Neural progenitor cell (in vitro differentiated cells): ENCODE data around the gene NOL6. TPM values are rescaled to one million over a fixed set of nuclear protein-coding genes. Genes with fewer than 3 reads are reported as not detected.

Experiments
- DNase-seq: peaks from one replicate; pipeline ENCODE4 v3.0.0-alpha.2; 2016; ENCODE audit warnings: low spot score
- H2AFZ ChIP-seq: fragments of 200-600 bp; sonication (generic); replicated peaks from 2 replicates; pipeline ENCODE4 v1.6.1; 2016; ENCODE audit warnings: antibody characterized with exemption
- H3F3A ChIP-seq: fragments of 200-600 bp; sonication (generic); 2 replicates; pipeline ENCODE4 v1.6.1; 2016; ENCODE audit warnings: antibody characterized with exemption, low read depth
- H3K27ac ChIP-seq: fragments of 200-600 bp; sonication (generic); 2 replicates; pipeline ENCODE4 v1.5.1; 2016; ENCODE audit warnings: mild to moderate bottlenecking
- H3K27me3 ChIP-seq: fragments of 200-600 bp; sonication (generic); 2 replicates; pipeline ENCODE4 v1.6.1; 2016; ENCODE audit warnings: mild to moderate bottlenecking, moderate library complexity
- H3K36me3 ChIP-seq: fragments of 200-600 bp; sonication (generic); 2 replicates; pipeline ENCODE4 v1.5.1; 2016
- H3K4me1 ChIP-seq: fragments of 200-600 bp; sonication (generic); 2 replicates; pipeline ENCODE4 v1.6.1; 2016; ENCODE audit warnings: mixed run types
- H3K4me2 ChIP-seq: fragments of 200-600 bp; sonication (generic); 2 replicates; pipeline ENCODE4 v1.6.1; 2016
- H3K4me3 ChIP-seq: fragments of 200-600 bp; sonication (generic); 2 replicates; pipeline ENCODE4 v1.5.1; 2016
- H3K79me2 ChIP-seq: fragments of 200-600 bp; sonication (generic); 2 replicates; pipeline ENCODE4 v1.6.1; 2016; ENCODE audit warnings: low read depth
- H3K9ac ChIP-seq: fragments of 200-600 bp; sonication (generic); 2 replicates; pipeline ENCODE4 v1.6.1; 2016
- H3K9me3 ChIP-seq: fragments of 200-600 bp; sonication (generic); 2 replicates; pipeline ENCODE4 v1.5.1; 2016; ENCODE audit warnings: low read depth
- H4K20me1 ChIP-seq: fragments of 200-600 bp; sonication (generic); 2 replicates; pipeline ENCODE4 v1.6.1; 2016; ENCODE audit warnings: low read depth
- H3K27ac Mint-ChIP-seq: 3 replicates; pipeline ENCODE4 v1.8.0; 2021; ENCODE audit warnings: mixed read lengths
- H3K27me3 Mint-ChIP-seq: 2 replicates; pipeline ENCODE4 v1.8.0; 2022; ENCODE audit warnings: low read depth, mild to moderate bottlenecking, inconsistent platforms, moderate library complexity, mixed read lengths; ENCODE audit not compliant: insufficient read depth
- H3K36me3 Mint-ChIP-seq: 3 replicates; pipeline ENCODE4 v1.8.0; 2021; ENCODE audit warnings: mixed read lengths
- H3K4me1 Mint-ChIP-seq: 3 replicates; pipeline ENCODE4 v1.8.0; 2021; ENCODE audit warnings: mixed read lengths
- H3K4me3 Mint-ChIP-seq: 3 replicates; pipeline ENCODE4 v1.8.0; 2021; ENCODE audit warnings: mild to moderate bottlenecking, moderate library complexity, mixed read lengths
- H3K9me3 Mint-ChIP-seq: 3 replicates; pipeline ENCODE4 v1.8.0; 2020; ENCODE audit warnings: mixed read lengths
- CTCF ChIP-seq: fragments of 200-600 bp; sonication (generic); IDR thresholded peaks from 2 replicates; pipeline ENCODE4 v1.5.1; 2017; ENCODE audit warnings: antibody characterized with exemption, mild to moderate bottlenecking
- EZH2 ChIP-seq: fragments of 200-600 bp; sonication (generic); IDR thresholded peaks from 2 replicates; pipeline ENCODE4 v1.6.1; 2017; ENCODE audit warnings: antibody characterized with exemption, mild to moderate bottlenecking, moderate library complexity
- EZH2phosphoT487 ChIP-seq: fragments of 200-600 bp; sonication (generic); IDR thresholded peaks from 2 replicates; pipeline ENCODE4 v1.6.1; 2017; ENCODE audit warnings: antibody characterized with exemption
- total RNA-seq: library from RNA; depleted of rRNA; stranded (reverse); fragments of >200 nt; gene quantifications from 2 replicates; pipeline ENCODE4 v1.2.3, GENCODE V29; 2015; ENCODE audit warnings: low replicate concordance

The NOL6 gene
- total RNA-seq, 1 donor from 2014 or later, result 9.2 TPM

- H3K27ac Mint-ChIP-seq, result no peak overlapping the region
- no peak overlapping the region for H3K4me3 Mint-ChIP-seq
- DNase-seq, result no peak
- H3K4me2 ChIP-seq, result no peak overlapping the region
- TF ChIP-seq EZH2phosphoT487 (no peak), CTCF (no peak), EZH2 (no peak)
- H3K9me3 ChIP-seq, result no peaks in the 10 kb centered on the region
- H3K9me3 Mint-ChIP-seq, result no peaks in the 10 kb centered on the region
- H3K36me3 Mint-ChIP-seq, result no peaks in the 10 kb centered on the region
- no peaks in the 10 kb centered on the region for H3K27me3 ChIP-seq
- no peak overlapping the region for H3K4me3 ChIP-seq
- peaks cover 8% of the 10 kb centered on the region for H3K27me3 Mint-ChIP-seq
- no peak overlapping the region for H3K27ac ChIP-seq
- no peak overlapping the region for H3K9ac ChIP-seq
- no peaks in the 10 kb centered on the region for H3K79me2 ChIP-seq
- no peaks in the 10 kb centered on the region for H4K20me1 ChIP-seq
- no peak overlapping the region for H2AFZ ChIP-seq
- no peaks in the 10 kb centered on the region for H3F3A ChIP-seq
- no peaks in the 10 kb centered on the region for H3K4me1 ChIP-seq
- H3K36me3 ChIP-seq, result no peaks in the 10 kb centered on the region
- H3K4me1 Mint-ChIP-seq, result peaks cover 17% of the 10 kb centered on the region
These were observed 39.9 kb downstream of the NOL6 start for GRCh38 chr9:33433871-33434270.

- no peak for TF ChIP-seq CTCF
- TF ChIP-seq EZH2phosphoT487, result no peak
- TF ChIP-seq EZH2, result no peak
- H3K36me3 ChIP-seq, result no peaks in the 10 kb centered on the region
- H3K9me3 Mint-ChIP-seq, result no peaks in the 10 kb centered on the region
- peaks cover 3% of the 10 kb centered on the region for H3K27me3 Mint-ChIP-seq
- no peak overlapping the region for H3K9ac ChIP-seq
- no peaks in the 10 kb centered on the region for H3K9me3 ChIP-seq
- no peaks in the 10 kb centered on the region for H3K27me3 ChIP-seq
- no peaks in the 10 kb centered on the region for H3F3A ChIP-seq
- no peak for DNase-seq
- peaks cover 15% of the 10 kb centered on the region for H3K4me1 Mint-ChIP-seq
- H2AFZ ChIP-seq, result no peak overlapping the region
- H3K36me3 Mint-ChIP-seq, result no peaks in the 10 kb centered on the region
- H3K27ac Mint-ChIP-seq, result no peak overlapping the region
- no peaks in the 10 kb centered on the region for H4K20me1 ChIP-seq
- H3K27ac ChIP-seq, result no peak overlapping the region
- H3K4me1 ChIP-seq, result no peaks in the 10 kb centered on the region
- H3K4me2 ChIP-seq, result no peak overlapping the region
- no peak overlapping the region for H3K4me3 Mint-ChIP-seq
- no peaks in the 10 kb centered on the region for H3K79me2 ChIP-seq
- no peak overlapping the region for H3K4me3 ChIP-seq
These were observed 42.3 kb downstream of the NOL6 start for GRCh38 chr9:33431420-33431819.

GRCh38 chr9:33430942-33431341 is 42.8 kb downstream of the NOL6 start:
- Histone ChIP-seq H3K27ac (no peak overlapping the region), H3K79me2 (no peaks in the 10 kb centered on the region), H3K27me3 (no peaks in the 10 kb centered on the region), H2AFZ (no peak overlapping the region), H4K20me1 (no peaks in the 10 kb centered on the region), H3K36me3 (no peaks in the 10 kb centered on the region), H3K4me3 (no peak overlapping the region), H3K4me2 (no peak overlapping the region), H3K9ac (no peak overlapping the region), H3K9me3 (no peaks in the 10 kb centered on the region), H3F3A (no peaks in the 10 kb centered on the region), H3K4me1 (no peaks in the 10 kb centered on the region)
- no peak for DNase-seq
- Mint-ChIP-seq H3K36me3 (no peaks in the 10 kb centered on the region), H3K9me3 (no peaks in the 10 kb centered on the region), H3K4me1 (peaks cover 12% of the 10 kb centered on the region), H3K27me3 (peaks cover 3% of the 10 kb centered on the region), H3K4me3 (no peak overlapping the region), H3K27ac (no peak overlapping the region)
- TF ChIP-seq EZH2, result no peak
- no peak for TF ChIP-seq CTCF
- no peak for TF ChIP-seq EZH2phosphoT487
